PC-3 (cell line): ENCODE results near the gene DUS3L. TPM values are rescaled to one million over a fixed set of nuclear protein-coding genes. Genes with fewer than 3 reads are reported as not detected.

Experiments
- ATAC-seq: fragments of 200-7000 bp; cut with Tn5 transposase; 2 replicates; pipeline ENCODE4 v1.9.1; 2020; ENCODE audit warnings: mild to moderate bottlenecking, moderate library complexity
- BruUV-seq: library from RNA; stranded (reverse); fragments of 400-500 nt; replicated peaks from 2 replicates; lab custom pipeline; 2021; lab: Mats Ljungman, UMichigan
- CTCF ChIA-PET: fragments of 300-600 bp; sonication (Branson Sonifier 250); formaldehyde crosslinking; loops from one replicate; lab custom pipeline; 2022; ENCODE audit warnings: antibody characterized with exemption; lab: Charles Lee
- POLR2A ChIA-PET: fragments of 300-600 bp; sonication (Branson Sonifier 250); formaldehyde crosslinking; loops from one replicate; lab custom pipeline; 2022; ENCODE audit warnings: antibody characterized with exemption; ENCODE audit not compliant: unreplicated experiment; lab: Charles Lee
- DNase-seq: peaks from one replicate; pipeline ENCODE4 v3.0.0-alpha.2; 2015
- H2AFZ ChIP-seq: fragments of 300-600 bp; sonication (generic); 2 replicates; pipeline ENCODE4 v1.6.0; 2016; ENCODE audit warnings: antibody characterized with exemption, low read length
- H3F3A ChIP-seq: fragments of 300-600 bp; sonication (generic); one replicate; pipeline ENCODE4 v1.6.0; 2017; ENCODE audit warnings: antibody characterized with exemption, low read length, control low read depth, mild to moderate bottlenecking; ENCODE audit not compliant: unreplicated experiment
- H3K27ac ChIP-seq: fragments of 300-600 bp; sonication (generic); 2 replicates; pipeline ENCODE4 v1.5.1; 2016; ENCODE audit warnings: mild to moderate bottlenecking, low read length
- H3K27me3 ChIP-seq: fragments of 300-600 bp; sonication (generic); 2 replicates; pipeline ENCODE4 v1.6.1; 2016; ENCODE audit warnings: low read length, mixed read lengths
- H3K36me3 ChIP-seq: fragments of 300-600 bp; sonication (generic); 2 replicates; pipeline ENCODE4 v1.6.1; 2016; ENCODE audit warnings: low read depth, mixed run types, low read length, mixed read lengths
- H3K4me1 ChIP-seq: fragments of 300-600 bp; sonication (generic); 2 replicates; pipeline ENCODE4 v1.5.1; 2016; ENCODE audit warnings: low read length; ENCODE audit not compliant: insufficient read depth
- H3K4me2 ChIP-seq: fragments of 300-600 bp; sonication (generic); 2 replicates; pipeline ENCODE4 v1.6.0; 2016; ENCODE audit warnings: low read length
- H3K4me3 ChIP-seq: fragments of 300-600 bp; sonication (generic); 2 replicates; pipeline ENCODE4 v1.5.1; 2016; ENCODE audit warnings: mild to moderate bottlenecking, low read length, mixed read lengths
- H3K79me2 ChIP-seq: fragments of 300-600 bp; sonication (generic); 2 replicates; pipeline ENCODE4 v1.6.1; 2017; ENCODE audit warnings: low read length, mixed read lengths
- H3K9ac ChIP-seq: fragments of 300-600 bp; sonication (generic); 2 replicates; pipeline ENCODE4 v1.6.0; 2016; ENCODE audit warnings: mild to moderate bottlenecking, low read length
- H3K9me2 ChIP-seq: fragments of 300-600 bp; sonication (generic); replicated peaks from 2 replicates; pipeline ENCODE4 v1.6.1; 2016; ENCODE audit warnings: mixed run types, low read length, mixed read lengths
- H3K9me3 ChIP-seq: fragments of 300-600 bp; sonication (generic); 2 replicates; pipeline ENCODE4 v1.6.1; 2016; ENCODE audit warnings: low read length, mixed read lengths
- H4K20me1 ChIP-seq: fragments of 300-600 bp; sonication (generic); 2 replicates; pipeline ENCODE4 v1.6.1; 2016; ENCODE audit warnings: low read length, mixed read lengths
- CTCF ChIP-seq: fragments of 300-600 bp; sonication (generic); conservative IDR thresholded peaks from 2 replicates; pipeline ENCODE4 v1.5.1; 2017; ENCODE audit warnings: antibody characterized with exemption, low read depth, mild to moderate bottlenecking, low read length
- EZH2 ChIP-seq: fragments of 300-600 bp; sonication (generic); IDR thresholded peaks from one replicate; pipeline ENCODE4 v1.6.1; 2017; ENCODE audit warnings: antibody characterized with exemption, mild to moderate bottlenecking, low read length; ENCODE audit not compliant: unreplicated experiment
- EZH2phosphoT487 ChIP-seq: fragments of 300-600 bp; sonication (generic); IDR thresholded peaks from 2 replicates; pipeline ENCODE4 v1.6.1; 2018; ENCODE audit warnings: mild to moderate bottlenecking, antibody characterized with exemption, low read length, borderline replicate concordance
- intact Hi-C: fragments of 100-400 bp; cut with micrococcal nuclease; formaldehyde crosslinking; loops from 2 replicates; pipeline ENCODE4 v1.9.0; 2023
- total RNA-seq: library from RNA; depleted of rRNA; stranded (reverse); fragments of >200 nt; gene quantifications from 2 replicates; pipeline ENCODE4 v1.2.3, GENCODE V29; 2014

The DUS3L gene
- total RNA-seq, 1 experiment from 2014 or later, result 118 TPM

- Histone ChIP-seq H3K4me1 (peaks cover 12% of the 10 kb centered on the region), H3K4me3 (peak within 1 kb of the TSS; percentile 58), H3K4me2 (peak within 1 kb of the TSS; percentile 85), H4K20me1 (no peaks in the 10 kb centered on the region), H3K27me3 (no peaks in the 10 kb centered on the region), H3K79me2 (no peaks in the 10 kb centered on the region), H2AFZ (peak within 1 kb of the TSS; percentile 90), H3K9me3 (no peaks in the 10 kb centered on the region), H3K9me2 (no peaks in the 10 kb centered on the region), H3F3A (no peaks in the 10 kb centered on the region), H3K27ac (no peak within 1 kb of the TSS), H3K9ac (0 out of 2 replicates have a peak within 1 kb of the TSS, but pooled peaks have one; percentile 44), H3K36me3 (no peaks in the 10 kb centered on the region)
- intact Hi-C loops, result loop anchor here (2.0 to 5.0 kb wide), 2 partner anchors 88 to 218 kb away; no protein-coding TSS in a partner anchor
- ChIA-PET POLR2A (interaction anchor here (0.6 kb wide), 2 partner anchors 19 to 293 kb away, joined by 3 read pairs; no protein-coding TSS in a partner anchor), CTCF (interaction anchor here (0.5 to 1.7 kb wide), 15 partner anchors 10 to 1573 kb away, joined by 3 to 27 read pairs (median 7); partner anchors contain the start of genes CAPS, NDUFA11 and VMAC)
- DNase-seq, result peak; percentile 57
- peak; percentile 26 for ATAC-seq
- no TSS peak for BruUV-seq
- TF ChIP-seq EZH2 (no peak), EZH2phosphoT487 (no peak), CTCF (no peak)
These were observed 13.8 kb upstream of the DUS3L start, which contains the start of gene NRTN for GRCh38 chr19:5804516-5805461. TSS of gene NRTN (plus strand) at chr19:5805067. CDS start at chr19:5824166, 19,099 bp downstream.

- Histone ChIP-seq H3K27ac (no peak overlapping the region), H3K9me3 (no peaks in the 10 kb centered on the region), H3K9me2 (no peaks in the 10 kb centered on the region), H3K36me3 (no peaks in the 10 kb centered on the region), H3K4me2 (peak overlapping the region; percentile 85), H3K9ac (peak overlapping the region; percentile 44), H3K4me3 (peak overlapping the region; percentile 58), H3K27me3 (no peaks in the 10 kb centered on the region), H4K20me1 (no peaks in the 10 kb centered on the region), H3K79me2 (no peaks in the 10 kb centered on the region), H2AFZ (peak overlapping the region; percentile 90), H3F3A (no peaks in the 10 kb centered on the region), H3K4me1 (peaks cover 12% of the 10 kb centered on the region)
- BruUV-seq, result no TSS peak
- CTCF ChIA-PET, result interaction anchor here (0.5 to 1.7 kb wide), 17 partner anchors 10 to 1573 kb away, joined by 3 to 27 read pairs (median 6); partner anchors contain the start of genes CAPS, NDUFA11 and VMAC
- no peak for TF ChIP-seq EZH2phosphoT487
- TF ChIP-seq CTCF, result peak; percentile 100
- TF ChIP-seq EZH2, result no peak
- POLR2A ChIA-PET, result interaction anchor here (0.6 kb wide), 2 partner anchors 20 to 294 kb away, joined by 3 read pairs; no protein-coding TSS in a partner anchor
- DNase-seq (peak; percentile 98), ATAC-seq (peak; percentile 91)
- intact Hi-C loops, result loop anchor here (2.0 to 5.0 kb wide), 2 partner anchors 89 to 218 kb away; no protein-coding TSS in a partner anchor
These were observed 13.0 kb upstream of the DUS3L start for GRCh38 chr19:5803752-5804515.
